Osteoblast (primary cell): ENCODE results near the gene OSGIN1. TPM values are rescaled to one million over a fixed set of nuclear protein-coding genes. Genes with fewer than 3 reads are reported as not detected.
"Not testable (repeated sequence)": the region's sequence is repeated elsewhere in the genome, so short reads cannot be mapped to it uniquely, and the experiment has no call there.

ENCODE experiments used
- DNase-seq: peaks from one replicate; pipeline ENCODE4 v3.0.0; 2011; ENCODE audit warnings: low spot score, mixed read lengths; ENCODE audit not compliant: insufficient read length; ENCODE audit errors: missing footprints
- H2AFZ ChIP-seq: 2 replicates; pipeline ENCODE4 v1.6.0; 2011; ENCODE audit warnings: mild to moderate bottlenecking, low read length
- H3K27ac ChIP-seq: 2 replicates; pipeline ENCODE4 v1.5.1; 2011; ENCODE audit warnings: mild to moderate bottlenecking, low read depth, low read length, moderate library complexity
- H3K27me3 ChIP-seq: 2 replicates; pipeline ENCODE4 v1.6.0; 2012; ENCODE audit warnings: mild to moderate bottlenecking, control low read depth, inconsistent platforms, low read length, moderate library complexity; ENCODE audit not compliant: insufficient read depth
- H3K36me3 ChIP-seq: 2 replicates; pipeline ENCODE4 v1.5.1; 2011; ENCODE audit warnings: mild to moderate bottlenecking, low read length, control low read depth, moderate library complexity; ENCODE audit not compliant: insufficient read depth
- H3K4me1 ChIP-seq: 2 replicates; pipeline ENCODE4 v1.5.1; 2011; ENCODE audit warnings: mild to moderate bottlenecking, low read length, control low read depth, moderate library complexity; ENCODE audit not compliant: insufficient read depth
- H3K4me2 ChIP-seq: 2 replicates; pipeline ENCODE4 v1.6.0; 2011; ENCODE audit warnings: mild to moderate bottlenecking, low read length; ENCODE audit not compliant: insufficient read depth
- H3K4me3 ChIP-seq: fragments of 200-600 bp; sonication (generic); 3 replicates; pipeline ENCODE4 v1.5.1; 2012; ENCODE audit warnings: mild to moderate bottlenecking, low read length, inconsistent platforms; ENCODE audit not compliant: insufficient read depth
- H3K79me2 ChIP-seq: 2 replicates; pipeline ENCODE4 v1.6.0; 2012; ENCODE audit warnings: mild to moderate bottlenecking, low read length, control low read depth, inconsistent platforms; ENCODE audit not compliant: insufficient read depth
- H3K9me3 ChIP-seq: 2 replicates; pipeline ENCODE4 v1.5.1; 2011; ENCODE audit warnings: low read depth, low read length, control low read depth
- H4K20me1 ChIP-seq: 2 replicates; pipeline ENCODE4 v1.6.0; 2012; ENCODE audit warnings: mild to moderate bottlenecking, low read length, control low read depth; ENCODE audit not compliant: insufficient read depth
- CTCF ChIP-seq: IDR thresholded peaks from 2 replicates; pipeline ENCODE4 v1.5.1; 2011; ENCODE audit warnings: mild to moderate bottlenecking, low read depth, low read length, moderate library complexity; ENCODE audit errors: extremely low read depth
- total RNA-seq: library from RNA; depleted of rRNA; stranded (reverse); fragments of >200 nt; gene quantifications from 2 replicates; pipeline ENCODE4 v1.2.3, GENCODE V29; 2012

Gene OSGIN1
- total RNA-seq, 1 donor, result 3.6 TPM

- Histone ChIP-seq H3K36me3 (no peaks in the 10 kb centered on the region), H3K4me1 (peaks cover 13% of the 10 kb centered on the region), H3K27ac (no peak overlapping the region), H3K9me3 (no peaks in the 10 kb centered on the region), H2AFZ (no peak overlapping the region), H3K79me2 (no peaks in the 10 kb centered on the region), H4K20me1 (no peaks in the 10 kb centered on the region), H3K27me3 (peaks cover 4% of the 10 kb centered on the region), H3K4me2 (no peak overlapping the region), H3K4me3 (no peak overlapping the region)
- TF ChIP-seq CTCF, result no peak
- peak; percentile 54 for DNase-seq
Measured at GRCh38 chr16:83937922-83938885, 14.8 kb upstream of the OSGIN1 start.

- H3K4me1 ChIP-seq, result peaks cover 1% of the 10 kb centered on the region
- H3K4me2 ChIP-seq, result no peak overlapping the region
- peak; percentile 83 for DNase-seq
- no peak for TF ChIP-seq CTCF
- no peak overlapping the region for H3K27ac ChIP-seq
- H3K79me2 ChIP-seq, result no peaks in the 10 kb centered on the region
- no peaks in the 10 kb centered on the region for H3K9me3 ChIP-seq
- no peak overlapping the region for H3K4me3 ChIP-seq
- no peaks in the 10 kb centered on the region for H4K20me1 ChIP-seq
- no peaks in the 10 kb centered on the region for H3K36me3 ChIP-seq
- H3K27me3 ChIP-seq, result peaks cover 4% of the 10 kb centered on the region
- H2AFZ ChIP-seq, result no peak overlapping the region
Measured at GRCh38 chr16:83939266-83939855, 13.7 kb upstream of the OSGIN1 start.

- no peak for TF ChIP-seq CTCF
- Histone ChIP-seq H3K79me2 (no peaks in the 10 kb centered on the region), H3K4me3 (no peak overlapping the region), H4K20me1 (no peaks in the 10 kb centered on the region), H3K27me3 (peaks cover 4% of the 10 kb centered on the region), H3K36me3 (no peaks in the 10 kb centered on the region), H3K4me2 (no peak overlapping the region), H3K9me3 (no peaks in the 10 kb centered on the region), H2AFZ (no peak overlapping the region), H3K27ac (no peak overlapping the region), H3K4me1 (no peaks in the 10 kb centered on the region)
- peak; percentile 50 for DNase-seq
Measured at GRCh38 chr16:83940119-83940518, 12.9 kb upstream of the OSGIN1 start.

- Histone ChIP-seq H3K36me3 (no peaks in the 10 kb centered on the region), H3K27me3 (peaks cover 4% of the 10 kb centered on the region), H3K4me2 (no peak overlapping the region), H3K9me3 (no peaks in the 10 kb centered on the region), H2AFZ (no peak overlapping the region), H3K79me2 (no peaks in the 10 kb centered on the region), H4K20me1 (no peaks in the 10 kb centered on the region), H3K27ac (no peak overlapping the region), H3K4me1 (no peaks in the 10 kb centered on the region), H3K4me3 (no peak overlapping the region)
- DNase-seq, result peak; percentile 73
- TF ChIP-seq CTCF, result no peak
Measured at GRCh38 chr16:83940630-83941378, 12.2 kb upstream of the OSGIN1 start.

GRCh38 chr16:83941546-83941945 lies 11.5 kb upstream of the OSGIN1 start:
- not testable (repeated sequence) for H3K9me3 ChIP-seq, H3K4me1 ChIP-seq, H3K36me3 ChIP-seq, H3K27ac ChIP-seq, H3K79me2 ChIP-seq, DNase-seq, H3K27me3 ChIP-seq, H3K4me2 ChIP-seq, H2AFZ ChIP-seq, H4K20me1 ChIP-seq, H3K4me3 ChIP-seq
